ENCODE measurements around the gene EFEMP2.

DNA sequence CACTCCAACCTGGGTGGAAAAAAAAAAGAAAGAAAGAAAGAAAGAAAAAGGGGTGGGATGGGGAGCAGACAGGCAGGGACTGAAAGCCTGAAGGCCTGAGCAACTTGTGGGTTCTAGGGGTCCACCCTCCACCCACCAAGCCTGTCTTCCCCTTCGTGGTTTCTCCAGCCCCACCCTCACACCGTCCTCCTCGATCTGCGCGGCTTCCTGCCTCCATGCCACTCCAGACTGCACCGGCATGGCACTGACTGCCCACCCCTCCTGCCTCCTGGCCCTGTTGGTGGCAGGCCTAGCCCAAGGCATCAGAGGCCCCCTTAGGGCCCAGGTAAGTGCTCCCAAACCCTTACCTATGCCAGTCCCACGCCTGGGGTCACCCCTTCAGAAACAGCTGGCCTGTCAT is 7.0 kb upstream of the EFEMP2 start, which contains the start of gene CTSW:
- TF ChIP-seq, protein P1, sequence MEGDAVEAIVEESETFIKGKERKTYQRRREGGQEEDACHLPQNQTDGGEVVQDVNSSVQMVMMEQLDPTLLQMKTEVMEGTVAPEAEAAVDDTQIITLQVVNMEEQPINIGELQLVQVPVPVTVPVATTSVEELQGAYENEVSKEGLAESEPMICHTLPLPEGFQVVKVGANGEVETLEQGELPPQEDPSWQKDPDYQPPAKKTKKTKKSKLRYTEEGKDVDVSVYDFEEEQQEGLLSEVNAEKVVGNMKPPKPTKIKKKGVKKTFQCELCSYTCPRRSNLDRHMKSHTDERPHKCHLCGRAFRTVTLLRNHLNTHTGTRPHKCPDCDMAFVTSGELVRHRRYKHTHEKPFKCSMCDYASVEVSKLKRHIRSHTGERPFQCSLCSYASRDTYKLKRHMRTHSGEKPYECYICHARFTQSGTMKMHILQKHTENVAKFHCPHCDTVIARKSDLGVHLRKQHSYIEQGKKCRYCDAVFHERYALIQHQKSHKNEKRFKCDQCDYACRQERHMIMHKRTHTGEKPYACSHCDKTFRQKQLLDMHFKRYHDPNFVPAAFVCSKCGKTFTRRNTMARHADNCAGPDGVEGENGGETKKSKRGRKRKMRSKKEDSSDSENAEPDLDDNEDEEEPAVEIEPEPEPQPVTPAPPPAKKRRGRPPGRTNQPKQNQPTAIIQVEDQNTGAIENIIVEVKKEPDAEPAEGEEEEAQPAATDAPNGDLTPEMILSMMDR (IDR thresholded peaks at IDR 0.05) = no peak
- no peak for TF ChIP-seq POLR2A (IDR thresholded peaks at IDR 0.05)
